Gastroesophageal sphincter (tissue), 4 donors: Measurements from ENCODE around the gene PON1. TPM values are rescaled to one million over a fixed set of nuclear protein-coding genes. Genes with fewer than 3 reads are reported as not detected.

Experiments
- ATAC-seq: fragments of 150-250 bp; one replicate; pipeline ENCODE4 v1.9.1; 2016; ENCODE audit warnings: mild to moderate bottlenecking, moderate library complexity
- H3K27ac ChIP-seq, 4 donors: fragments of 200-600 bp; sonication (generic) in 3 of 4; 1 replicate in 3 of 4; 2 replicates in 1 of 4; pipeline ENCODE4 v1.5.1; 2016 to 2019
- H3K27me3 ChIP-seq: fragments of 200-600 bp; sonication (generic); one replicate; pipeline ENCODE4 v1.5.1; 2019
- H3K36me3 ChIP-seq, 2 donors: fragments of 200-600 bp; sonication (generic); one replicate each; pipeline ENCODE4 v1.5.1; 2019; ENCODE audit warnings: control low read depth in 1 of 2
- H3K4me1 ChIP-seq, 3 donors: fragments of 200-600 bp; sonication (generic); 1 replicate in 2 of 3; 2 replicates in 1 of 3; pipeline ENCODE4 v1.5.1; 2016 to 2019; ENCODE audit warnings: control low read depth in 2 of 3
- H3K4me3 ChIP-seq, 2 donors: fragments of 200-600 bp; sonication (generic); one replicate each; pipeline ENCODE4 v1.5.1; 2019; ENCODE audit warnings: mild to moderate bottlenecking in 1 of 2, moderate library complexity in 1 of 2
- H3K9me3 ChIP-seq, 3 donors: fragments of 200-600 bp; sonication (generic); one replicate each; pipeline ENCODE4 v1.5.1; 2017 to 2019; ENCODE audit warnings: control low read depth in 2 of 3
- CTCF ChIP-seq, 4 experiments: fragments of 200-600 bp in 2 of 4; fragments of 450-650 bp in 2 of 4; sonication (generic) in 1 of 4; IDR thresholded peaks; one replicate each; pipeline ENCODE4 v1.5.1; 2017 to 2019; ENCODE audit warnings: antibody characterized with exemption in 4 of 4, mild to moderate bottlenecking in 2 of 4, moderate library complexity in 2 of 4
- EP300 ChIP-seq: sonication (generic); formaldehyde crosslinking; IDR thresholded peaks from one replicate; pipeline ENCODE4 v1.6.1; 2017; ENCODE audit warnings: antibody characterized with exemption, mild to moderate bottlenecking
- POLR2A ChIP-seq, 2 donors: fragments of 450-650 bp; IDR thresholded peaks; one replicate each; pipeline ENCODE4 v1.6.1; 2017; ENCODE audit warnings: antibody characterized with exemption in 2 of 2, mild to moderate bottlenecking in 2 of 2, moderate library complexity in 1 of 2
- POLR2AphosphoS5 ChIP-seq: sonication (generic); formaldehyde crosslinking; IDR thresholded peaks from one replicate; pipeline ENCODE4 v1.6.1; 2017; ENCODE audit warnings: antibody characterized with exemption
- WGBS, 2 donors: methylation state at CpG; one replicate each; pipeline ENCODE4 v1.1.5; 2018; ENCODE audit warnings: low coverage in 1 of 2; 5-methylcytosine and 5-hydroxymethylcytosine counted together
- total RNA-seq, 4 donors: library from RNA; depleted of rRNA; stranded (reverse); fragments of >200 nt; gene quantifications; one replicate each; pipeline ENCODE4 v1.1.0, GENCODE V29; 2016

PON1 gene
- total RNA-seq, 4 donors from 2014 or later, result not detected

GRCh38 chr7:95335093-95335492 is 10.8 kb upstream of the PON1 start:
- Histone ChIP-seq H3K27ac (no peak overlapping the region), H3K9me3 (no peaks in the 10 kb centered on the region), H3K36me3 (no peaks in the 10 kb centered on the region), H3K4me3 (no peak overlapping the region), H3K27me3 (no peaks in the 10 kb centered on the region), H3K4me1 (no peaks in the 10 kb centered on the region)
- TF ChIP-seq POLR2AphosphoS5, result no peak
- TF ChIP-seq POLR2A (IDR thresholded peaks at IDR 0.05), result no peak
- no peak for TF ChIP-seq CTCF (IDR thresholded peaks at IDR 0.05)
- no peak for TF ChIP-seq EP300
- ATAC-seq, result no peak

- Histone ChIP-seq H3K4me3 (no peak overlapping the region), H3K9me3 (no peaks in the 10 kb centered on the region), H3K27me3 (no peaks in the 10 kb centered on the region), H3K4me1 (no peaks in the 10 kb centered on the region), H3K27ac (no peak overlapping the region), H3K36me3 (no peaks in the 10 kb centered on the region)
- ATAC-seq, result no peak
- no peak for TF ChIP-seq POLR2AphosphoS5
- TF ChIP-seq EP300, result no peak
- TF ChIP-seq POLR2A (IDR thresholded peaks at IDR 0.05), result no peak
- TF ChIP-seq CTCF (IDR thresholded peaks at IDR 0.05), result no peak
These were observed 10.1 kb upstream of the PON1 start for GRCh38 chr7:95334447-95334846.

- ATAC-seq, result no peak
- no peaks in the 10 kb centered on the region for H3K36me3 ChIP-seq
- no peak for TF ChIP-seq EP300
- TF ChIP-seq POLR2AphosphoS5, result no peak
- TF ChIP-seq POLR2A (IDR thresholded peaks at IDR 0.05), result no peak
- no peak for TF ChIP-seq CTCF (IDR thresholded peaks at IDR 0.05)
- no peak overlapping the region for H3K27ac ChIP-seq
- peak overlapping the region; percentile 30 to 32 for H3K4me3 ChIP-seq
- no peaks in the 10 kb centered on the region for H3K4me1 ChIP-seq
- H3K9me3 ChIP-seq, result no peaks in the 10 kb centered on the region
- H3K27me3 ChIP-seq, result peaks cover under 1% of the 10 kb centered on the region
- 95 to 100% methylated on average over 1 of the region's 1 CpG for WGBS, 2 donors
These were observed 6.6 kb upstream of the PON1 start for GRCh38 chr7:95330961-95331337.

- 33 to 34% methylated on average over 4 of the region's 4 CpGs for WGBS, 2 donors
- no peak for ATAC-seq
These were observed 6.0 kb upstream of the PON1 start for GRCh38 chr7:95330204-95330960.

More at GRCh38 chr7:95330204-95330960, 6.0 kb upstream of the PON1 start:
- Histone ChIP-seq H3K9me3 (no peaks in the 10 kb centered on the region), H3K4me3 (peak overlapping the region; percentile 30 to 32), H3K27ac (no peak overlapping the region), H3K4me1 (no peaks in the 10 kb centered on the region), H3K36me3 (no peaks in the 10 kb centered on the region), H3K27me3 (peaks cover 7% of the 10 kb centered on the region)
- TF ChIP-seq POLR2A (IDR thresholded peaks at IDR 0.05) (no peak), CTCF (IDR thresholded peaks at IDR 0.05) (no peak), EP300 (no peak), POLR2AphosphoS5 (no peak)
